Measurements from ENCODE around the gene HORMAD2.
"Not testable (repeated sequence)": the region's sequence is repeated elsewhere in the genome, so short reads cannot be mapped to it uniquely, and the experiment has no call there.

GRCh38 chr22:30061094-30061493 is 19.2 kb upstream of the HORMAD2 start:
- TF ChIP-seq CTCF (IDR thresholded peaks at IDR 0.05; ENCODE audit: extremely low read depth in 1 of 2, insufficient read depth in 1 of 2, low read depth in 1 of 2, low read length in 2 of 2); EZH2 (IDR thresholded peaks at IDR 0.05; ENCODE audit: borderline replicate concordance, low read depth, low read length, severe bottlenecking); POLR2A (IDR thresholded peaks at IDR 0.05; ENCODE audit: low read depth, low read length); FOS (IDR thresholded peaks at IDR 0.05; ENCODE audit: borderline replicate concordance, insufficient read depth, low read length): not testable (repeated sequence)

Data from endothelial cell of umbilical vein (primary cell).